H1 (cell line): ENCODE results near the gene ERO1B. TPM values are rescaled to one million over a fixed set of nuclear protein-coding genes. Genes with fewer than 3 reads are reported as not detected.

ENCODE experiments used
- CTCF ChIA-PET: fragments of 300-600 bp; sonication (Branson Sonifier 250); formaldehyde crosslinking; loops from one replicate; lab custom pipeline; 2021; ENCODE audit not compliant: partially characterized antibody; lab: Charles Lee
- POLR2A ChIA-PET: fragments of 300-600 bp; sonication (Branson Sonifier 250); formaldehyde crosslinking; loops from one replicate; lab custom pipeline; 2021; ENCODE audit warnings: inconsistent platforms; ENCODE audit not compliant: partially characterized antibody; lab: Charles Lee
- DNase-seq, 2 experiments: peaks; one replicate each; pipeline versions ENCODE4 v3.0.0 to v3.0.0-alpha.2; 2010 to 2022; ENCODE audit warnings: low spot score in 2 of 2, low read depth in 1 of 2, mixed read lengths in 1 of 2
- FAIRE-seq: peaks from 2 replicates; lab custom pipeline; 2011; peaks lifted over from hg19 to GRCh38; lab: Jason Lieb, UNC
- H2AFZ ChIP-seq: 2 replicates; pipeline ENCODE4 v1.8.1; 2012; ENCODE audit warnings: low read length, inconsistent platforms
- H2AK5ac ChIP-seq: 2 replicates; pipeline ENCODE4 v1.6.1; 2013; ENCODE audit warnings: low read depth, low read length
- H2BK120ac ChIP-seq: replicated peaks from 2 replicates; pipeline ENCODE3; 2013; ENCODE audit warnings: low read depth, low read length, inconsistent platforms
- H2BK12ac ChIP-seq: 2 replicates; pipeline ENCODE4 v1.6.1; 2013; ENCODE audit warnings: low read depth, low read length
- H2BK15ac ChIP-seq: 2 replicates; pipeline ENCODE4 v1.6.1; 2013; ENCODE audit warnings: low read length
- H2BK20ac ChIP-seq: 2 replicates; pipeline ENCODE4 v1.6.1; 2013; ENCODE audit warnings: low read length
- H2BK5ac ChIP-seq: 2 replicates; pipeline ENCODE4 v1.6.1; 2013; ENCODE audit warnings: low read depth, low read length
- H3K14ac ChIP-seq: 2 replicates; pipeline ENCODE4 v1.6.1; 2013; ENCODE audit warnings: inconsistent platforms; ENCODE audit not compliant: insufficient read length
- H3K18ac ChIP-seq: 2 replicates; pipeline ENCODE4 v1.6.1; 2013; ENCODE audit warnings: low read length; ENCODE audit errors: extremely low read depth
- H3K23ac ChIP-seq: 2 replicates; pipeline ENCODE4 v1.6.1; 2013; ENCODE audit warnings: inconsistent platforms; ENCODE audit not compliant: insufficient read length
- H3K23me2 ChIP-seq: 2 replicates; pipeline ENCODE4 v1.6.1; 2013; ENCODE audit warnings: low read depth, low read length
- H3K27ac ChIP-seq: 2 replicates; pipeline ENCODE4 v1.6.1; 2011; ENCODE audit warnings: low read depth, low read length, inconsistent platforms
- H3K27me3 ChIP-seq, 4 experiments: replicated peaks in 1 of 4; 1 replicate in 1 of 4; 2 replicates in 3 of 4; pipeline versions ENCODE4 v1.6.1 to v1.8.1; 2011 to 2013; ENCODE audit warnings: low read length in 3 of 4, mild to moderate bottlenecking in 3 of 4, inconsistent platforms in 2 of 4, mixed read lengths in 2 of 4, moderate library complexity in 1 of 4; ENCODE audit not compliant: control insufficient read depth in 3 of 4, insufficient read depth in 3 of 4; ENCODE audit errors: extremely low read depth in 1 of 4
- H3K36me3 ChIP-seq, 4 experiments: 2 replicates each; pipeline versions ENCODE4 v1.6.1 to v1.8.1; 2011 to 2013; ENCODE audit warnings: mild to moderate bottlenecking in 4 of 4, low read length in 3 of 4, moderate library complexity in 2 of 4, control low read depth in 1 of 4, inconsistent platforms in 1 of 4; ENCODE audit not compliant: insufficient read depth in 4 of 4, control insufficient read depth in 2 of 4
- H3K4ac ChIP-seq: replicated peaks from 2 replicates; pipeline ENCODE3; 2013; ENCODE audit warnings: low read length, low read depth, mixed read lengths, inconsistent platforms; ENCODE audit not compliant: insufficient read length
- H3K4me1 ChIP-seq, 4 experiments: replicated peaks in 1 of 4; 1 replicate in 1 of 4; 2 replicates in 3 of 4; pipeline versions ENCODE4 v1.6.1 to v1.8.1; 2011 to 2013; ENCODE audit warnings: low read length in 3 of 4, inconsistent platforms in 2 of 4, mixed read lengths in 1 of 4; ENCODE audit not compliant: insufficient read depth in 4 of 4, control insufficient read depth in 3 of 4
- H3K4me2 ChIP-seq, 2 experiments: 2 replicates each; pipeline versions ENCODE4 v1.6.1 to v1.8.1; 2011 to 2013; ENCODE audit warnings: low read depth in 2 of 2, low read length in 2 of 2, control low read depth in 1 of 2, inconsistent platforms in 1 of 2, mild to moderate bottlenecking in 1 of 2; ENCODE audit not compliant: insufficient read depth in 1 of 2
- H3K4me3 ChIP-seq, 4 experiments: fragments of 200-600, 300-600 bp in 1 of 4; sonication (generic), shearing (Covaris generic), sonication (Bioruptor Twin) in 1 of 4; 2 replicates each; pipeline versions ENCODE4 v1.5.1 to v1.8.1; 2011 to 2016; ENCODE audit warnings: low read length in 4 of 4, low read depth in 3 of 4, control low read depth in 2 of 4, inconsistent platforms in 2 of 4, mild to moderate bottlenecking in 2 of 4, mixed read lengths in 1 of 4, moderate library complexity in 1 of 4; ENCODE audit not compliant: insufficient read depth in 2 of 4; ENCODE audit errors: extremely low read depth in 1 of 4
- H3K56ac ChIP-seq: replicated peaks from 2 replicates; pipeline ENCODE3; 2013; ENCODE audit warnings: low read depth, mild to moderate bottlenecking, mixed read lengths, low read length, inconsistent platforms; ENCODE audit not compliant: insufficient read length
- H3K79me1 ChIP-seq: 2 replicates; pipeline ENCODE4 v1.6.1; 2013; ENCODE audit warnings: low read depth, low read length, control low read depth
- H3K79me2 ChIP-seq, 2 experiments: 2 replicates each; pipeline versions ENCODE4 v1.6.1 to v1.8.1; 2012 to 2013; ENCODE audit warnings: low read length in 2 of 2, mild to moderate bottlenecking in 2 of 2, inconsistent platforms in 1 of 2; ENCODE audit not compliant: insufficient read depth in 2 of 2, control insufficient read depth in 1 of 2
- H3K9ac ChIP-seq, 4 experiments: replicated peaks in 1 of 4; 1 replicate in 1 of 4; 2 replicates in 3 of 4; pipeline versions ENCODE4 v1.6.1 to v1.8.1; 2011 to 2013; ENCODE audit warnings: low read depth in 3 of 4, low read length in 3 of 4, control low read depth in 2 of 4, mild to moderate bottlenecking in 2 of 4, moderate library complexity in 2 of 4, inconsistent platforms in 1 of 4; ENCODE audit errors: extremely low read depth in 1 of 4
- H3K9me3 ChIP-seq, 2 experiments: 2 replicates each; pipeline versions ENCODE4 v1.6.1 to v1.8.1; 2012 to 2013; ENCODE audit warnings: mild to moderate bottlenecking in 2 of 2, moderate library complexity in 2 of 2, control low read depth in 1 of 2, inconsistent platforms in 1 of 2, low read depth in 1 of 2, low read length in 1 of 2, mixed read lengths in 1 of 2; ENCODE audit not compliant: insufficient read depth in 2 of 2
- H4K20me1 ChIP-seq, 2 experiments: replicated peaks in 1 of 2; 2 replicates each; pipeline versions ENCODE3 to v1.8.1; 2011 to 2013; ENCODE audit warnings: inconsistent platforms in 2 of 2, low read length in 2 of 2, mild to moderate bottlenecking in 1 of 2; ENCODE audit not compliant: insufficient read depth in 2 of 2, control insufficient read depth in 1 of 2
- H4K5ac ChIP-seq: 2 replicates; pipeline ENCODE4 v1.6.1; 2013; ENCODE audit warnings: low read length, low read depth, mixed read lengths, inconsistent platforms; ENCODE audit not compliant: insufficient read length
- H4K8ac ChIP-seq: 2 replicates; pipeline ENCODE4 v1.8.0; 2013; ENCODE audit warnings: mild to moderate bottlenecking, moderate library complexity, low read length, inconsistent platforms; ENCODE audit not compliant: insufficient read depth; ENCODE audit errors: extremely low read depth
- H4K91ac ChIP-seq: replicated peaks from 2 replicates; pipeline ENCODE3; 2013; ENCODE audit warnings: low read length, mixed read lengths, inconsistent platforms; ENCODE audit not compliant: insufficient read length
- EP300 ChIP-seq, 2 experiments: IDR thresholded peaks; 1 replicate in 1 of 2; 2 replicates in 1 of 2; pipeline ENCODE4 v1.6.1; 2011 to 2012; ENCODE audit warnings: low read depth in 2 of 2, low read length in 2 of 2, mild to moderate bottlenecking in 2 of 2, borderline replicate concordance in 1 of 2, inconsistent platforms in 1 of 2, moderate library complexity in 1 of 2
- MAFK ChIP-seq: IDR thresholded peaks from 2 replicates; pipeline ENCODE4 v1.6.1; 2012; ENCODE audit warnings: low read depth, mild to moderate bottlenecking, improper control_type of control experiment, low read length
- WGBS, 2 experiments: shearing (Covaris generic) in 1 of 2; methylation state at CpG; one replicate each; pipeline versions ENCODE4 v1.1.6 to v1.1.7; 2013 to 2015; ENCODE audit warnings: low lambda C conversion rate in 2 of 2, mixed read lengths in 2 of 2, inconsistent platforms in 1 of 2, low coverage in 1 of 2, missing lambda C conversion rate in 1 of 2; ENCODE audit not compliant: insufficient replicate concordance in 2 of 2, insufficient coverage in 1 of 2, insufficient read length in 1 of 2; ENCODE audit errors: extremely low coverage in 1 of 2, missing lambda C conversion rate in 1 of 2; 5-methylcytosine and 5-hydroxymethylcytosine counted together
- polyA plus RNA-seq, 7 experiments: library from polyadenylated mRNA; depleted of rRNA in 3 of 7; stranded (reverse) in 5 of 7; unstranded in 2 of 7; fragments of >200 nt in 5 of 7; fragments of 200-250 nt in 2 of 7; gene quantifications; 1 replicate in 5 of 7; 2 replicates in 1 of 7; 4 replicates in 1 of 7; pipeline versions ENCODE4 v1.2.1 to v1.2.3, GENCODE V29; 2011 to 2013; ENCODE audit warnings: missing spikeins in 2 of 7, mixed read lengths in 2 of 7
- total RNA-seq: library from RNA; stranded (reverse); fragmentation: NEBNext Ultra II Directional; extraction: Animal tissue kit (Norgen Biotek cat#: 25700); gene quantifications from 2 replicates; pipeline ENCODE4 v1.2.1, GENCODE V29; 2021

The ERO1B gene
- total and polyA plus RNA-seq, 2 of the 8 experiments (the other 6 are each of a cell fraction or from before 2014, with no cell fraction given), result 0.74 to 5.6 TPM

DNA sequence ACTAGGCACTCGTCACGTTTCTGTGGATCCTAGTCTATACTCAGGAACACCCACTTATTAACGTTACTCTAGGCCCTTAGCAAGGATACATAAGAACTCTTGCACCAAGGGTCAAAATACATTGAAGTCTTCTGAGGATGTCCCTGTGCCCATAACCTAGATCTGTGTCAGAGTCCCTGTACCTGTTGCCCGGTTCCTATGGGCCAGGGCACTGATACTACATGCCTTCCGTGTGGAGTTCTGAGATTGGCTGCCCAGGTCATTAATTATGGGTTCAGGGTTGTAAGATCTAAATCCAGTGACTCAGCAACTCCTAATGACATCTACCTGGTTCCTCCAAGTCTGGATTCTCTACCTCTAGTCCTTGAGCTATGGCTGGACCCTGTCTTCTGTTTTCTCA, 69.9 kb downstream of the ERO1B start:
- H3K4me1 ChIP-seq, result no peaks in the 10 kb centered on the region
- no peaks in the 10 kb centered on the region for H4K20me1 ChIP-seq
- no peak overlapping the region for H3K27ac ChIP-seq
- no peak overlapping the region for H2BK12ac ChIP-seq
- H3K4me2 ChIP-seq, result no peak overlapping the region
- no peak overlapping the region for H2AFZ ChIP-seq
- POLR2A ChIA-PET, result no interaction called here
- H3K14ac ChIP-seq, result no peak overlapping the region
- no peak for FAIRE-seq
- H3K56ac ChIP-seq, result no peak overlapping the region
- H3K23me2 ChIP-seq, result no peaks in the 10 kb centered on the region
- H2BK120ac ChIP-seq, result no peak overlapping the region
- no peaks in the 10 kb centered on the region for H3K9me3 ChIP-seq
- no peaks in the 10 kb centered on the region for H3K27me3 ChIP-seq
- no peak overlapping the region for H3K9ac ChIP-seq
- WGBS, 2 experiments, result 90% methylated on average over 5 of the region's 5 CpGs; no CpG with 5 or more reads in 1 of the 2 experiments
- CTCF ChIA-PET, result interaction anchor here (0.6 kb wide), 1 partner anchor 273 kb away, joined by 3 read pairs; no protein-coding TSS in a partner anchor
- no peak overlapping the region for H2AK5ac ChIP-seq
- H3K18ac ChIP-seq, result no peak overlapping the region
- no peak for DNase-seq
- peaks cover 0 to 2% (median 0%) of the 10 kb centered on the region in 4 experiments; a peak in 1 of 8 replicates for H3K36me3 ChIP-seq
- H3K23ac ChIP-seq, result no peak overlapping the region
- H3K4ac ChIP-seq, result no peak overlapping the region
- H4K91ac ChIP-seq, result no peak overlapping the region
- no peaks in the 10 kb centered on the region for H3K79me2 ChIP-seq
- TF ChIP-seq EP300 (IDR thresholded peaks at IDR 0.05; ENCODE audit: borderline replicate concordance in 1 of 2, low read depth in 2 of 2, low read length in 2 of 2) (no peak), MAFK (no peak)
- no peak overlapping the region for H4K8ac ChIP-seq
- H3K4me3 ChIP-seq, result no peak overlapping the region
- H2BK20ac ChIP-seq, result no peak overlapping the region
- no peak overlapping the region for H2BK15ac ChIP-seq
- H3K79me1 ChIP-seq, result no peaks in the 10 kb centered on the region
- no peak overlapping the region for H2BK5ac ChIP-seq
- no peak overlapping the region for H4K5ac ChIP-seq
